Stomach smooth muscle (tissue), 2 donors: ENCODE measurements around the gene SHANK1.

Source experiments
- H3K27ac ChIP-seq: one replicate; pipeline ENCODE4 v1.7.0; 2013; ENCODE audit warnings: mild to moderate bottlenecking, low read length, inconsistent platforms
- H3K27me3 ChIP-seq, 2 donors: one replicate each; pipeline ENCODE4 v1.7.0; 2013; ENCODE audit warnings: low read length in 2 of 2; ENCODE audit not compliant: insufficient read depth in 2 of 2, control insufficient read depth in 1 of 2
- H3K36me3 ChIP-seq, 2 donors: one replicate each; pipeline ENCODE4 v1.7.0; 2013; ENCODE audit warnings: low read length in 2 of 2; ENCODE audit not compliant: control insufficient read depth in 2 of 2, insufficient read depth in 2 of 2
- H3K4me1 ChIP-seq: one replicate; pipeline ENCODE4 v1.7.0; 2013; ENCODE audit warnings: low read length; ENCODE audit not compliant: control insufficient read depth, insufficient read depth
- H3K4me3 ChIP-seq, 2 donors: one replicate each; pipeline ENCODE4 v1.7.0; 2013; ENCODE audit warnings: low read length in 2 of 2
- H3K9ac ChIP-seq, 2 donors: one replicate each; pipeline ENCODE4 v1.7.0; 2013; ENCODE audit warnings: low read length in 2 of 2, mild to moderate bottlenecking in 1 of 2
- H3K9me3 ChIP-seq, 2 donors: one replicate each; pipeline ENCODE4 v1.7.0; 2013; ENCODE audit warnings: low read length in 2 of 2; ENCODE audit not compliant: control insufficient read depth in 2 of 2
- donor health status: healthy.
- donor health status: Pancreatic carcinoma.

Gene SHANK1

GRCh38 chr19:50711805-50712204 lies 7.8 kb downstream of the SHANK1 start:
- no peak overlapping the region for H3K9ac ChIP-seq
- H3K27ac ChIP-seq: no peak overlapping the region
- no peaks in the 10 kb centered on the region for H3K9me3 ChIP-seq
- H3K36me3 ChIP-seq: no peaks in the 10 kb centered on the region
- H3K27me3 ChIP-seq: peaks cover 18 to 26% of the 10 kb centered on the region in 2 donors
- no peaks in the 10 kb centered on the region for H3K4me1 ChIP-seq
- H3K4me3 ChIP-seq: no peak overlapping the region

- H3K9ac ChIP-seq: no peak overlapping the region
- no peaks in the 10 kb centered on the region for H3K9me3 ChIP-seq
- peaks cover 17 to 23% of the 10 kb centered on the region in 2 donors for H3K27me3 ChIP-seq
- H3K4me1 ChIP-seq: no peaks in the 10 kb centered on the region
- H3K27ac ChIP-seq: no peak overlapping the region
- H3K36me3 ChIP-seq: no peaks in the 10 kb centered on the region
- H3K4me3 ChIP-seq: no peak overlapping the region
Measured at GRCh38 chr19:50711196-50711595, 8.4 kb downstream of the SHANK1 start.

- peaks cover 11 to 17% of the 10 kb centered on the region in 2 donors for H3K27me3 ChIP-seq
- H3K9me3 ChIP-seq: no peaks in the 10 kb centered on the region
- H3K4me3 ChIP-seq: no peak overlapping the region
- no peaks in the 10 kb centered on the region for H3K4me1 ChIP-seq
- H3K9ac ChIP-seq: no peak overlapping the region
- no peak overlapping the region for H3K27ac ChIP-seq
- no peaks in the 10 kb centered on the region for H3K36me3 ChIP-seq
Measured at GRCh38 chr19:50710612-50711011, 9.0 kb downstream of the SHANK1 start.

- Histone ChIP-seq H3K27ac (no peak overlapping the region), H3K9me3 (no peaks in the 10 kb centered on the region), H3K27me3 (peaks cover 10 to 12% of the 10 kb centered on the region in 2 donors), H3K4me3 (no peak overlapping the region), H3K36me3 (no peaks in the 10 kb centered on the region), H3K4me1 (no peaks in the 10 kb centered on the region), H3K9ac (no peak overlapping the region)
Measured at GRCh38 chr19:50710094-50710493, 9.5 kb downstream of the SHANK1 start.

- H3K9ac ChIP-seq: no peak overlapping the region
- H3K4me1 ChIP-seq: no peaks in the 10 kb centered on the region
- H3K36me3 ChIP-seq: no peaks in the 10 kb centered on the region
- H3K27ac ChIP-seq: no peak overlapping the region
- peaks cover 7 to 15% of the 10 kb centered on the region in 2 donors for H3K27me3 ChIP-seq
- H3K9me3 ChIP-seq: no peaks in the 10 kb centered on the region
- no peak overlapping the region for H3K4me3 ChIP-seq
Measured at GRCh38 chr19:50708179-50708879, 11.3 kb downstream of the SHANK1 start.

GRCh38 chr19:50706387-50706786 lies 13.2 kb downstream of the SHANK1 start:
- no peaks in the 10 kb centered on the region for H3K36me3 ChIP-seq
- H3K27ac ChIP-seq: no peak overlapping the region

GRCh38 chr19:50705422-50706019 lies 14.1 kb downstream of the SHANK1 start:
- H3K9me3 ChIP-seq: no peaks in the 10 kb centered on the region
- no peaks in the 10 kb centered on the region for H3K36me3 ChIP-seq
- H3K4me1 ChIP-seq: no peaks in the 10 kb centered on the region
- no peak overlapping the region for H3K4me3 ChIP-seq
- no peak overlapping the region for H3K27ac ChIP-seq
- no peak overlapping the region for H3K9ac ChIP-seq
- peaks cover 15 to 19% of the 10 kb centered on the region in 2 donors for H3K27me3 ChIP-seq

More at GRCh38 chr19:50706387-50706786, 13.2 kb downstream of the SHANK1 start:
- Histone ChIP-seq H3K9me3 (no peaks in the 10 kb centered on the region), H3K4me1 (no peaks in the 10 kb centered on the region), H3K9ac (no peak overlapping the region), H3K27me3 (peaks cover 15 to 16% of the 10 kb centered on the region in 2 donors), H3K4me3 (no peak overlapping the region)

- no peak overlapping the region for H3K27ac ChIP-seq
- H3K4me3 ChIP-seq: no peak overlapping the region
- H3K36me3 ChIP-seq: no peaks in the 10 kb centered on the region
- H3K9ac ChIP-seq: no peak overlapping the region
- no peaks in the 10 kb centered on the region for H3K4me1 ChIP-seq
- no peaks in the 10 kb centered on the region for H3K9me3 ChIP-seq
- peaks cover 18 to 22% of the 10 kb centered on the region in 2 donors for H3K27me3 ChIP-seq
Measured at GRCh38 chr19:50703915-50704796, 15.4 kb downstream of the SHANK1 start.

GRCh38 chr19:50702871-50703829 lies 16.5 kb downstream of the SHANK1 start:
- H3K4me1 ChIP-seq: no peaks in the 10 kb centered on the region

More at GRCh38 chr19:50702871-50703829, 16.5 kb downstream of the SHANK1 start:
- H3K36me3 ChIP-seq: no peaks in the 10 kb centered on the region
- H3K9me3 ChIP-seq: peaks cover 0 to 2% of the 10 kb centered on the region in 2 donors
- H3K27me3 ChIP-seq: peaks cover 18 to 26% of the 10 kb centered on the region in 2 donors
- H3K4me3 ChIP-seq: no peak overlapping the region
- no peak overlapping the region for H3K27ac ChIP-seq
- no peak overlapping the region for H3K9ac ChIP-seq
